Loucy (cell line): ENCODE data around the gene FBXL13.

ENCODE experiments used
- CTCF ChIP-seq: fragments of 200-600 bp; sonication (generic); conservative IDR thresholded peaks from 2 replicates; pipeline ENCODE4 v1.5.1; 2014; ENCODE audit warnings: mild to moderate bottlenecking, antibody characterized with exemption, low read length
- EZH2phosphoT487 ChIP-seq: fragments of 200-600 bp; IDR thresholded peaks from 2 replicates; pipeline ENCODE4 v1.6.1; 2018; ENCODE audit warnings: antibody characterized with exemption, mild to moderate bottlenecking, moderate library complexity, borderline replicate concordance

- TF ChIP-seq CTCF (no peak), EZH2phosphoT487 (no peak)
These were observed 179.0 kb downstream of the FBXL13 start for GRCh38 chr7:102895602-102896001.
